Coronary artery (tissue), 2 donors: ENCODE results near the gene KAT8.
"Not testable (repeated sequence)": the region's sequence is repeated elsewhere in the genome, so short reads cannot be mapped to it uniquely, and the experiment has no call there.

Experiments
- DNase-seq: peaks from one replicate; pipeline ENCODE4 v3.0.0-alpha.2; 2017; ENCODE audit warnings: low spot score
- H3K27ac ChIP-seq, 2 donors: fragments of 200-600 bp; sonication (generic); one replicate each; pipeline ENCODE4 v1.5.1; 2016 to 2019
- H3K4me3 ChIP-seq: fragments of 200-600 bp; sonication (generic); 2 replicates; pipeline ENCODE4 v1.5.1; 2016; ENCODE audit warnings: mild to moderate bottlenecking, moderate library complexity
- CTCF ChIP-seq: fragments of 200-600 bp; sonication (generic); IDR thresholded peaks from one replicate; pipeline ENCODE4 v1.5.1; 2019; ENCODE audit warnings: antibody characterized with exemption

Gene KAT8

GRCh38 chr16:31145398-31145990 lies 28.0 kb downstream of the KAT8 start:
- DNase-seq, result no peak
- H3K27ac ChIP-seq, result no peak overlapping the region
- no peak for TF ChIP-seq CTCF

GRCh38 chr16:31147574-31147973 lies 30.1 kb downstream of the KAT8 start:
- DNase-seq, result no peak
- Histone ChIP-seq H3K27ac (no peak overlapping the region), H3K4me3 (no peak overlapping the region)
- TF ChIP-seq CTCF, result no peak

More at GRCh38 chr16:31145398-31145990, 28.0 kb downstream of the KAT8 start:
- no peak overlapping the region for H3K4me3 ChIP-seq

GRCh38 chr16:31148281-31148728 lies 30.8 kb downstream of the KAT8 start:
- no peak overlapping the region for H3K27ac ChIP-seq
- no peak for DNase-seq
- H3K4me3 ChIP-seq, result no peak overlapping the region
- TF ChIP-seq CTCF, result no peak

GRCh38 chr16:31148896-31149295 lies 31.4 kb downstream of the KAT8 start:
- no peak for TF ChIP-seq CTCF
- Histone ChIP-seq H3K4me3 (no peak overlapping the region), H3K27ac (peak overlapping the region in 1 of 2 donors; percentile 58)
- DNase-seq, result no peak

- TF ChIP-seq CTCF, result no peak
- DNase-seq, result no peak
- no peak overlapping the region for H3K4me3 ChIP-seq
- peak overlapping the region in 1 of 2 donors; percentile 58 for H3K27ac ChIP-seq
These were observed 31.9 kb downstream of the KAT8 start for GRCh38 chr16:31149332-31149731.

GRCh38 chr16:31149894-31150890 lies 32.7 kb downstream of the KAT8 start, which contains the start of gene PRSS36:
Gene PRSS36, minus strand, starts transcription at chr16:31150066. Its CDS starts 31 bp downstream, at chr16:31150035.
- no peak for TF ChIP-seq CTCF
- Histone ChIP-seq H3K4me3 (no peak within 1 kb of the TSS), H3K27ac (peak within 1 kb of the TSS in 1 of 2 donors; percentile 58)
- DNase-seq, result no peak

- H3K27ac ChIP-seq, result peak overlapping the region in 1 of 2 donors; percentile 58
- H3K4me3 ChIP-seq, DNase-seq: not testable (repeated sequence)
These were observed 33.5 kb downstream of the KAT8 start for GRCh38 chr16:31150976-31151375.
